ENCODE results near the gene MIOS.

DNA sequence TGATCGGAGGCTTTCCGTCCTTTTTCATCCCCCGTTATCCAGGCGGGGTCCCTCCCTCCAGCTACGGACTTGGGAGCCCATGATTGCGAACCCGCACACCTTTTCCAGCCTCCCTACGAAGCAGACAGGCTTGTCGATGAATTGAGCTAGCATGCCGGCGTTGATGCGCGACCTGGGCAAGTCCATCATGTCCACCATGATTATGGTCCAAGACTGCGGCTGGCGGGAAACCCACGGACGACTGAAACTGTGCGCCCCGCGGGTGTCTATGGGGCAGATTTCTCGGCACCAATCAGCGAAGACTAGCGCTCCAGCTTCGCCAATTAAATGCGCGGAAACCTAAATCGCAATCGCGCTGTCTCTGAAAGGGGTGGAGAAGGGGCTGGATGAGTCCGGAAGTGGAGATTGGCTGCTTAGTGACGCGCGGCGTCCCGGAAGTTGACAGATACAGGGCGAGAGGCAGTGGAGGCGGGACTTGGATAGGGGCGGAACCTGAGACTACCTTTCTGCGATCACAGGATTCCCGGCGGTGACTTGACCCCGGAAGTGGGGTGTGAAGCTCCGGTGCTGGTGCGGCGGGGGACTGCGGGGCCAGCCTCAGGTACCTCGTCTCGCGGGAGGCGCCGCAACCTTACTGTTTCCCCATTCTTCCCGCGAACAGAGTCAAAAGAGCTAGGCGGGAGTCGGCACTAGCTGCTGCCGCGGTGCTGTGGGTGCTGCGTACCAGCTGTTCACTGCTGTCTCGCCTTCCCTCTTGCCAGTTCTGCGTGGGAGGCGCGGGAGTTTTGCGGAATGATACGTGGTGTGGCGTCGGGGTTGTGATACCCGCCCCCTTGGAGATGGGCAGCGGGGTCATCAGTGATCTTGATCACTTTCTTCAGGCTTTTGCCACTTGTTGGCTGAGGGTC is 73.8 kb downstream of the MIOS start, which contains the start of gene UMAD1:
- TF ChIP-seq, protein P1, sequence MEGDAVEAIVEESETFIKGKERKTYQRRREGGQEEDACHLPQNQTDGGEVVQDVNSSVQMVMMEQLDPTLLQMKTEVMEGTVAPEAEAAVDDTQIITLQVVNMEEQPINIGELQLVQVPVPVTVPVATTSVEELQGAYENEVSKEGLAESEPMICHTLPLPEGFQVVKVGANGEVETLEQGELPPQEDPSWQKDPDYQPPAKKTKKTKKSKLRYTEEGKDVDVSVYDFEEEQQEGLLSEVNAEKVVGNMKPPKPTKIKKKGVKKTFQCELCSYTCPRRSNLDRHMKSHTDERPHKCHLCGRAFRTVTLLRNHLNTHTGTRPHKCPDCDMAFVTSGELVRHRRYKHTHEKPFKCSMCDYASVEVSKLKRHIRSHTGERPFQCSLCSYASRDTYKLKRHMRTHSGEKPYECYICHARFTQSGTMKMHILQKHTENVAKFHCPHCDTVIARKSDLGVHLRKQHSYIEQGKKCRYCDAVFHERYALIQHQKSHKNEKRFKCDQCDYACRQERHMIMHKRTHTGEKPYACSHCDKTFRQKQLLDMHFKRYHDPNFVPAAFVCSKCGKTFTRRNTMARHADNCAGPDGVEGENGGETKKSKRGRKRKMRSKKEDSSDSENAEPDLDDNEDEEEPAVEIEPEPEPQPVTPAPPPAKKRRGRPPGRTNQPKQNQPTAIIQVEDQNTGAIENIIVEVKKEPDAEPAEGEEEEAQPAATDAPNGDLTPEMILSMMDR (IDR thresholded peaks at IDR 0.05 in 8 of 11, conservative IDR thresholded peaks at IDR 0.05 in 3 of 11): peak in 2 of 11 experiments; percentile 26 to 46
- peak; percentile 37 to 75 (median 39) for TF ChIP-seq POLR2A (IDR thresholded peaks at IDR 0.05)
